HCT116 (cell line): ENCODE results near the gene EML4.
"Not testable (repeated sequence)": the region's sequence is repeated elsewhere in the genome, so short reads cannot be mapped to it uniquely, and the experiment has no call there.

Experiments used
- CTCF ChIP-seq, 3 experiments: fragments of 200-600 bp in 1 of 3; sonication (generic) in 1 of 3; IDR thresholded peaks in 2 of 3; conservative IDR thresholded peaks in 1 of 3; 2 replicates each; pipeline ENCODE4 v1.5.1; 2012 to 2017; ENCODE audit warnings: low read depth in 2 of 3, low read length in 2 of 3, antibody characterized with exemption in 1 of 3, borderline replicate concordance in 1 of 3, control low read depth in 1 of 3, mild to moderate bottlenecking in 1 of 3, mixed read lengths in 1 of 3, mixed run types in 1 of 3, moderate library complexity in 1 of 3; ENCODE audit not compliant: insufficient read depth in 1 of 3
- ZFX ChIP-seq: fragments of 450-650 bp; IDR thresholded peaks from 2 replicates; pipeline ENCODE4 v1.6.1; 2017

- TF ChIP-seq CTCF (IDR thresholded peaks at IDR 0.05 in 2 of 3, conservative IDR thresholded peaks at IDR 0.05 in 1 of 3; ENCODE audit: borderline replicate concordance in 1 of 3, insufficient read depth in 1 of 3, low read depth in 2 of 3, low read length in 2 of 3); ZFX: not testable (repeated sequence)
These were observed 102.1 kb downstream of the EML4 start for GRCh38 chr2:42271246-42271645.
